ENCODE measurements around the gene STK17B. TPM values are rescaled to one million over a fixed set of nuclear protein-coding genes. Genes with fewer than 3 reads are reported as not detected.

STK17B gene
- total RNA-seq, 1 experiment from 2014 or later, result 353 TPM

DNA sequence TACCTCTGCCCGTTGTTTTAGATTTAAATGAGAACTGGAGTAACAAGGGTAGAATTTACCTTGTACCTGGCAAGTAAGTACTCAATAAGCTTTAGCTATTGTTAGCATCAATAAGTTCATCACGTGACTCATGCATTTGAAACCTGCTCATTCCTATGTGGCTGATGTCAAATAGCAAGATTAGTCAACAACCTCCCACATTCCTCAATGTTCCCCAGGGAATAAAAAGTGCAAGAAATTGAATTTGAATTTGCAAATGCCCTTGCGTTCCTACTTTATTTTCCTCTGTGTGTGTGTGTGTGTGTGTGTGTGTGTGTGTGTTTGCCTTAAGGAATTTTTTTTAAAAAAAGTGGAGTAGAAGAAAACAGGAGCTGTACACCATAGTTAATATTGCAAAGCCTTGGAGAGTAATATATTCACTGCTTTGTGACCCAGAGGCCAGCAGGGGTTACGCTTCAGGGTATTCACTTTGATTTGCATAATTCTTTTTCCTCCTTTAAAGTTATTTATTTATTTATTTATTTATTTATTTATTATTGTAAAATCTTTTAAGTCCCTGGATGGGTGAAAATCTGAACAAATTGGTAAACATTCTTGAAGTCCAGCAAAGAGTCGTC, 58.9 kb downstream of the STK17B start:
- no peaks in the 10 kb centered on the region for H3K79me2 ChIP-seq (ENCODE audit: low read length)
- no peaks in the 10 kb centered on the region for H3K9me2 ChIP-seq (replicated peaks; ENCODE audit: insufficient read depth, low read length)
- no peak for DNase-seq
- no peak overlapping the region for H3K9ac ChIP-seq (ENCODE audit: low read length)
- H3K36me3 ChIP-seq (ENCODE audit: insufficient read depth, low read length), result no peaks in the 10 kb centered on the region
- H3K27me3 ChIP-seq (ENCODE audit: low read length), result no peaks in the 10 kb centered on the region
- no peak overlapping the region for H2AFZ ChIP-seq (ENCODE audit: low read length)
- no peaks in the 10 kb centered on the region for H4K20me1 ChIP-seq (ENCODE audit: insufficient read depth, low read depth, low read length)
- no peak overlapping the region for H3K4me2 ChIP-seq (ENCODE audit: low read depth, low read length, poor library complexity, severe bottlenecking)
- H3K4me1 ChIP-seq (ENCODE audit: low read length), result peaks cover 12% of the 10 kb centered on the region
- H3K27ac ChIP-seq (ENCODE audit: low read length), result no peak overlapping the region
- H3K4me3 ChIP-seq (ENCODE audit: low read length), result no peak overlapping the region
- H3K9me3 ChIP-seq (ENCODE audit: low read length), result no peaks in the 10 kb centered on the region

DNA sequence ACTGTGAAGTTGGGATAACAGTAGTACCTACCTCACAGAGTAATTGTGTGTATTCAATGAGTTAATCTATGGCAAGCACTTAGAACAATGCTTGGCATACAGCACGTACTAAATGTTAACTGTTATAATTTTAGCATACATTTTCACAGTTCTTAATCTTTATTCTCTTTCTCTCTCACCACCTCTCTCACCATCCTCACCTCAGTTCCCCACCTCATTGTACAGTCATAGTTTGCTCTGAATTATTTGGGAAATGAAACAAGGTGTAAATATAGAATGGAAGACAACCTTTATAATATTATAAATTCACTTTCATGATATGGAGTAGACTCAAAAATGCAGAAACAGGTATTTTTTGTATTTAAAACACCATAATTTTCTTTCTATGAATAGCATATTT, 62.8 kb downstream of the STK17B start:
- Histone ChIP-seq H3K9ac (ENCODE audit: low read length) (no peak overlapping the region), H2AFZ (ENCODE audit: low read length) (no peak overlapping the region), H3K79me2 (ENCODE audit: low read length) (no peaks in the 10 kb centered on the region), H3K4me3 (ENCODE audit: low read length) (no peak overlapping the region), H3K9me3 (ENCODE audit: low read length) (no peaks in the 10 kb centered on the region), H3K27ac (ENCODE audit: low read length) (no peak overlapping the region), H4K20me1 (ENCODE audit: insufficient read depth, low read depth, low read length) (no peaks in the 10 kb centered on the region), H3K4me2 (ENCODE audit: low read depth, low read length, poor library complexity, severe bottlenecking) (no peak overlapping the region), H3K27me3 (ENCODE audit: low read length) (no peaks in the 10 kb centered on the region), H3K4me1 (ENCODE audit: low read length) (peaks cover 22% of the 10 kb centered on the region), H3K9me2 (replicated peaks; ENCODE audit: insufficient read depth, low read length) (no peaks in the 10 kb centered on the region), H3K36me3 (ENCODE audit: insufficient read depth, low read length) (no peaks in the 10 kb centered on the region)
- no peak for DNase-seq

DNA sequence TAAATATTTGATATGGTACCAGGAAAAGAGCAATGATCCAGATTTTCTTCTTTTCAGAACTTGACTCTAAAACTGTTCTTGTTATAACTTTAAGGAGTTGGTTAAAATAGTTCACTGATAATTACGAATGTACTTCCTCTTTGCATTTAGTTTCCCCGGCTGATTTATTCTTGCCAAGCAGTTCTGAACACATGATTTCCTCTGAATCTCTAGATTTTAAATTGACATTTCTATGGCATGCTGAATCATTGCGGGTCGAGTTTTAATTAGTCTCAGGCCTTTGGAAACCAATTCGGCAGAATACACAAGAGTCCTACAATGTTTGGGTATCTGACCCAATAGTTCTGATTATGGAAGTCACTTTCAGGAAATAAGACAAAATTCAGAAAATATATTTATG, 65.4 kb downstream of the STK17B start:
- Histone ChIP-seq H3K4me3 (ENCODE audit: low read length) (no peak overlapping the region), H3K9me2 (replicated peaks; ENCODE audit: insufficient read depth, low read length) (no peaks in the 10 kb centered on the region), H3K27me3 (ENCODE audit: low read length) (no peaks in the 10 kb centered on the region), H3K9me3 (ENCODE audit: low read length) (no peaks in the 10 kb centered on the region), H2AFZ (ENCODE audit: low read length) (peak overlapping the region; percentile 67; the same call in 1 of the 2 replicates), H3K79me2 (ENCODE audit: low read length) (no peaks in the 10 kb centered on the region), H3K4me1 (ENCODE audit: low read length) (peaks cover 40% of the 10 kb centered on the region), H4K20me1 (ENCODE audit: insufficient read depth, low read depth, low read length) (no peaks in the 10 kb centered on the region), H3K9ac (ENCODE audit: low read length) (no peak overlapping the region), H3K36me3 (ENCODE audit: insufficient read depth, low read length) (no peaks in the 10 kb centered on the region), H3K27ac (ENCODE audit: low read length) (no peak overlapping the region), H3K4me2 (ENCODE audit: low read depth, low read length, poor library complexity, severe bottlenecking) (peak overlapping the region; percentile 48)
- DNase-seq, result peak; percentile 49

DNA sequence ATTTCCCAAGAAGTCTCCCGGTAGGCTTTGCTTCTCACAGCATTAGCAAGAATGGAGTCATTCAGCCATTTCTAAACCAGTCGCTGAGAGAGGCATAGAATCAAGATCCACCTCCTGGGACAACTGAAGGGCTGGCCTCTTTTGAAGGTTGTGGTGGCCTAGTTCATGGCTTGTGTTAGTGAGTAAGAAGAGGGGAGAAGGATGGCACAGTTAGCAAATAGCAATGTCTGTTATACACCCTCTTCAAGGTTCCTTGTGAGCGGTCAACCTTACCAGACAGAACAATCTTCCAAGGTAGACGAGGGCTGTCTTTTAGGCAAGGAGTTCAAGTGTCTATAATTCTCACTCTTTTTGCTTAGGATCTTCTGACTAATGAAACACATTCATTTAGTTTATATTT, 67.3 kb downstream of the STK17B start:
- Histone ChIP-seq H2AFZ (ENCODE audit: low read length) (no peak overlapping the region), H4K20me1 (ENCODE audit: insufficient read depth, low read depth, low read length) (no peaks in the 10 kb centered on the region), H3K9me3 (ENCODE audit: low read length) (no peaks in the 10 kb centered on the region), H3K27ac (ENCODE audit: low read length) (no peak overlapping the region), H3K4me2 (ENCODE audit: low read depth, low read length, poor library complexity, severe bottlenecking) (no peak overlapping the region), H3K79me2 (ENCODE audit: low read length) (no peaks in the 10 kb centered on the region), H3K4me1 (ENCODE audit: low read length) (peaks cover 37% of the 10 kb centered on the region), H3K9me2 (replicated peaks; ENCODE audit: insufficient read depth, low read length) (no peaks in the 10 kb centered on the region), H3K9ac (ENCODE audit: low read length) (no peak overlapping the region), H3K36me3 (ENCODE audit: insufficient read depth, low read length) (no peaks in the 10 kb centered on the region), H3K27me3 (ENCODE audit: low read length) (no peaks in the 10 kb centered on the region), H3K4me3 (ENCODE audit: low read length) (no peak overlapping the region)
- no peak for DNase-seq

DNA sequence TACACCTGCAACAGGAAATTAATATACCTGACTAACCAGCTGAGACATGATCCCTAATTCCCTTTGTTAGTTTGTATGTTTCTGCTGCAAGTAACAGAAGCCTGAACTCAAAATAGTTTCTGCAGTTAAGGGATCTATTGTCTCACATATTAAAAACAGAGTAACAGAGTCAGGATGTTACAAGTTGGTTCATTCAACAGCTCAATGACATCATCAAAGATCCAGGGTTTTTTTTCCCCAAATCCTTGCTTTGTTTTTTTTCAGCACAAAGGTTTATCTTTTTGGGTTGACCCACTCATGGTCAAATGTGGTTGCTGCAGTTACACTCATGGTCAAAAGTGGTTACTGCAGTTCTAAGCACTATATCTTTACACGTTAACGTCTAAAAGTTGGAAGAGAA, 67.8 kb downstream of the STK17B start:
- peaks cover 36% of the 10 kb centered on the region for H3K4me1 ChIP-seq (ENCODE audit: low read length)
- no peaks in the 10 kb centered on the region for H3K36me3 ChIP-seq (ENCODE audit: insufficient read depth, low read length)
- H3K4me3 ChIP-seq (ENCODE audit: low read length), result no peak overlapping the region
- H3K27me3 ChIP-seq (ENCODE audit: low read length), result no peaks in the 10 kb centered on the region
- no peaks in the 10 kb centered on the region for H3K9me2 ChIP-seq (replicated peaks; ENCODE audit: insufficient read depth, low read length)
- no peak overlapping the region for H3K27ac ChIP-seq (ENCODE audit: low read length)
- H3K79me2 ChIP-seq (ENCODE audit: low read length), result no peaks in the 10 kb centered on the region
- no peaks in the 10 kb centered on the region for H4K20me1 ChIP-seq (ENCODE audit: insufficient read depth, low read depth, low read length)
- DNase-seq, result no peak
- no peak overlapping the region for H2AFZ ChIP-seq (ENCODE audit: low read length)
- H3K9me3 ChIP-seq (ENCODE audit: low read length), result no peaks in the 10 kb centered on the region
- no peak overlapping the region for H3K9ac ChIP-seq (ENCODE audit: low read length)
- no peak overlapping the region for H3K4me2 ChIP-seq (ENCODE audit: low read depth, low read length, poor library complexity, severe bottlenecking)

DNA sequence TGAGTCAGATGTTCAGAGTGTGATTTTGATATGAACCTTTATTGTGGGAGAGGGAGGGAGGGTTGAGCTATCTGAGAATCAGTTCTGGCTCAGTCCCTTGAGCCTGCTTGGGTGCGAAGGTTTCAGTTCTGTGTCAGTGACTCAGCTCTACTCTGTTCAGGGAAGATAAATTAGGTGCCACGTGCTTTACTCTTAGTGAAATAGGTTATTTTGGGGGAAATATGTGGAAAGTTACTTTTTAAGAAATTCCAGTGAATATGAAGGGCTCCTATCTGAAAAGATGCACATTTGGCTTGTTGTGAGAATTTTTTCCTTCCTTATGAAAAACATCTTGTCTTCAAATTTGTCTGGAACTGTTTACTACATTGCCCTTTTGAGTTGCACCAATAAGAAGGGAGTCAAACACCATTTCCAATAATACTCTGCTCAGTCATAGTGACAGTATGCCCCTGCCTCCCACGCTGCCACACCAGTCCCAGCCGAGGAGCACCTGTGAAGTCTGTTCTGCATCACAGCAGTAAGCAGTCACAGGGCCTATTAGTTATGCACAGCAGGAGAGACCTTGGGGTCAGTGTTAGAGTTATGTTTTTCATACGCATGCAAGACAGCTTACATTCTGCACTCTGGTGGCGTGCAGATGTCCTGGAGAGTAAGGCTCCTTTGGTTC, 69.9 kb downstream of the STK17B start:
- no peaks in the 10 kb centered on the region for H3K9me3 ChIP-seq (ENCODE audit: low read length)
- H3K27ac ChIP-seq (ENCODE audit: low read length), result no peak overlapping the region
- H3K36me3 ChIP-seq (ENCODE audit: insufficient read depth, low read length), result no peaks in the 10 kb centered on the region
- H3K9ac ChIP-seq (ENCODE audit: low read length), result no peak overlapping the region
- no peak overlapping the region for H3K4me3 ChIP-seq (ENCODE audit: low read length)
- H3K27me3 ChIP-seq (ENCODE audit: low read length), result no peaks in the 10 kb centered on the region
- H2AFZ ChIP-seq (ENCODE audit: low read length), result 0 out of 2 replicates have a peak overlapping the region, but pooled peaks have one; percentile 14
- H4K20me1 ChIP-seq (ENCODE audit: insufficient read depth, low read depth, low read length), result no peaks in the 10 kb centered on the region
- peak overlapping the region; percentile 42 for H3K4me2 ChIP-seq (ENCODE audit: low read depth, low read length, poor library complexity, severe bottlenecking)
- H3K4me1 ChIP-seq (ENCODE audit: low read length), result peaks cover 43% of the 10 kb centered on the region
- peak; percentile 57 for DNase-seq
- no peaks in the 10 kb centered on the region for H3K9me2 ChIP-seq (replicated peaks; ENCODE audit: insufficient read depth, low read length)
- H3K79me2 ChIP-seq (ENCODE audit: low read length), result no peaks in the 10 kb centered on the region

DNA sequence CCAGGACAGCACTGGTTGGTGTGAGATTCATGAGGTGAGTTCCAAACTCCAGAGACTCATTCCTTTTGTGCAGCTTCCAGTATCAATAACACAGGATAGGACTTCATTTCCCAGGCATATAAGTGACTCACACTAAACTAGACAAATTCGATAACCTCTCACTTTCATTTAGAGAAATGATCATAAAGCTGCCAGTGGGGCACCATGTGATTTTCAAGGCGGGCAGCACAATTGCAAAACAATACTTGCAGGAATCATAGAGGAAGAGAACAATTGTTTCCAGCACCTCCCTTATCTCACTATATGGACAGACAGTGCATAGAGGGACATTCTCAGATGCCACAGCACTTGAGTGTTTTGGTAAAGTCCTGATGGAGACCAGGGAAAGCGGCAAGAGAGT, 71.5 kb downstream of the STK17B start:
- Histone ChIP-seq H2AFZ (ENCODE audit: low read length) (no peak overlapping the region), H3K9ac (ENCODE audit: low read length) (no peak overlapping the region), H3K9me3 (ENCODE audit: low read length) (no peaks in the 10 kb centered on the region), H3K4me1 (ENCODE audit: low read length) (peaks cover 33% of the 10 kb centered on the region), H4K20me1 (ENCODE audit: insufficient read depth, low read depth, low read length) (no peaks in the 10 kb centered on the region), H3K27me3 (ENCODE audit: low read length) (no peaks in the 10 kb centered on the region), H3K4me2 (ENCODE audit: low read depth, low read length, poor library complexity, severe bottlenecking) (no peak overlapping the region), H3K4me3 (ENCODE audit: low read length) (no peak overlapping the region), H3K9me2 (replicated peaks; ENCODE audit: insufficient read depth, low read length) (no peaks in the 10 kb centered on the region), H3K36me3 (ENCODE audit: insufficient read depth, low read length) (no peaks in the 10 kb centered on the region), H3K79me2 (ENCODE audit: low read length) (no peaks in the 10 kb centered on the region), H3K27ac (ENCODE audit: low read length) (no peak overlapping the region)
- DNase-seq, result no peak

DNA sequence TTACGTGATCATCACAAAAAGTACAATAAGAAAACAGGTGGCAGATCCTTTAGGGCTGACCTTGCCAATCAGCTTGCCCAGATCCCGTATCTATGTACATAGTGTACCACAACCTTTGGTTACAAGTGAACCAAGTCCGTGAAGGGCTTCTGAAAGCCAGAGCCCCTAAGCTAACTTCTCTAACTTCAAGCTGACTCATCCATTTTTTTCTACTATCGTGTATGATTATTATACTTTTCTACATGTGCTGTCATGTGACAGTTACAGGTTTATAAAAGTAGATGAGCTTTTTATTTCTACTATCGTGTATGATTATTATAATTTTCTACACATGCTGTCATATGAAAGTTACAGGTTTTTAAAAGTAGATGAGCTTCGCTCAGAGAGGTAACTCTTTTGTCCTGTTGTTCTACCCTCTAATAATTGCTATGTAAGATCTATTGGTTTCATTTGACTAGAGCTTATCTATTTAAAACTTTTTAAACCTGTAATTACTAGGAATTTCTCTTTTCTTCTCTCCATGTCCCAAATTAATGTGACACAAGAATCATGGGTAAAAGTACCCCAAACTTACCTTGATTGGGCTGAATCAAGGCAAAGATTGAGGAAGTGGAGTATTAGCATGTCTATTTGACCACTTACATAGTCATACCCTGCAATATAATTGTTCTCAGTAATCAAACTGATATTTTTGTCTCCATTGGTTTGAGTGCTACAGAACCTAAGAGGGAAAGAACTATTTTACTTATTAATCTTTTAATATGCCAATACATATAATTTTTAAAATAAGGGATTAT, 73.3 kb downstream of the STK17B start:
- no peaks in the 10 kb centered on the region for H3K27me3 ChIP-seq (ENCODE audit: low read length)
- no peak overlapping the region for H3K27ac ChIP-seq (ENCODE audit: low read length)
- no peaks in the 10 kb centered on the region for H4K20me1 ChIP-seq (ENCODE audit: insufficient read depth, low read depth, low read length)
- H3K9me3 ChIP-seq (ENCODE audit: low read length), result no peaks in the 10 kb centered on the region
- no peak overlapping the region for H3K9ac ChIP-seq (ENCODE audit: low read length)
- H3K9me2 ChIP-seq (replicated peaks; ENCODE audit: insufficient read depth, low read length), result no peaks in the 10 kb centered on the region
- no peak overlapping the region for H2AFZ ChIP-seq (ENCODE audit: low read length)
- no peak overlapping the region for H3K4me2 ChIP-seq (ENCODE audit: low read depth, low read length, poor library complexity, severe bottlenecking)
- H3K36me3 ChIP-seq (ENCODE audit: insufficient read depth, low read length), result no peaks in the 10 kb centered on the region
- peaks cover 33% of the 10 kb centered on the region for H3K4me1 ChIP-seq (ENCODE audit: low read length)
- no peak overlapping the region for H3K4me3 ChIP-seq (ENCODE audit: low read length)
- no peak for DNase-seq
- no peaks in the 10 kb centered on the region for H3K79me2 ChIP-seq (ENCODE audit: low read length)
